ENCODE data around the gene APBA1.

Gene APBA1

GRCh38 chr9:69432623-69433022 is 239.5 kb downstream of the APBA1 start:
- no peak for DNase-seq (ENCODE audit: low spot score)
- in situ Hi-C loops (cut with MboI; ENCODE audit: low sequenced_read_pairs, unreplicated experiment): no loop called here
- TF ChIP-seq, protein P1, sequence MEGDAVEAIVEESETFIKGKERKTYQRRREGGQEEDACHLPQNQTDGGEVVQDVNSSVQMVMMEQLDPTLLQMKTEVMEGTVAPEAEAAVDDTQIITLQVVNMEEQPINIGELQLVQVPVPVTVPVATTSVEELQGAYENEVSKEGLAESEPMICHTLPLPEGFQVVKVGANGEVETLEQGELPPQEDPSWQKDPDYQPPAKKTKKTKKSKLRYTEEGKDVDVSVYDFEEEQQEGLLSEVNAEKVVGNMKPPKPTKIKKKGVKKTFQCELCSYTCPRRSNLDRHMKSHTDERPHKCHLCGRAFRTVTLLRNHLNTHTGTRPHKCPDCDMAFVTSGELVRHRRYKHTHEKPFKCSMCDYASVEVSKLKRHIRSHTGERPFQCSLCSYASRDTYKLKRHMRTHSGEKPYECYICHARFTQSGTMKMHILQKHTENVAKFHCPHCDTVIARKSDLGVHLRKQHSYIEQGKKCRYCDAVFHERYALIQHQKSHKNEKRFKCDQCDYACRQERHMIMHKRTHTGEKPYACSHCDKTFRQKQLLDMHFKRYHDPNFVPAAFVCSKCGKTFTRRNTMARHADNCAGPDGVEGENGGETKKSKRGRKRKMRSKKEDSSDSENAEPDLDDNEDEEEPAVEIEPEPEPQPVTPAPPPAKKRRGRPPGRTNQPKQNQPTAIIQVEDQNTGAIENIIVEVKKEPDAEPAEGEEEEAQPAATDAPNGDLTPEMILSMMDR (IDR thresholded peaks at IDR 0.05; ENCODE audit: borderline replicate concordance, control extremely low read depth, extremely low read depth, insufficient read depth, missing control alignments): no peak

GRCh38 chr9:69431777-69432176 is 240.4 kb downstream of the APBA1 start:
- TF ChIP-seq, protein P1 (IDR thresholded peaks at IDR 0.05; ENCODE audit: borderline replicate concordance, control extremely low read depth, extremely low read depth, insufficient read depth, missing control alignments): no peak
- in situ Hi-C loops (cut with MboI; ENCODE audit: low sequenced_read_pairs, unreplicated experiment): no loop called here
- no peak for DNase-seq (ENCODE audit: low spot score)

GRCh38 chr9:69431203-69431602 is 241.0 kb downstream of the APBA1 start:
- in situ Hi-C loops (cut with MboI; ENCODE audit: low sequenced_read_pairs, unreplicated experiment): no loop called here
- no peak for DNase-seq (ENCODE audit: low spot score)
- TF ChIP-seq, protein P1 (IDR thresholded peaks at IDR 0.05; ENCODE audit: borderline replicate concordance, control extremely low read depth, extremely low read depth, insufficient read depth, missing control alignments): no peak

- DNase-seq (ENCODE audit: low spot score): no peak
- TF ChIP-seq, protein P1 (IDR thresholded peaks at IDR 0.05; ENCODE audit: borderline replicate concordance, control extremely low read depth, extremely low read depth, insufficient read depth, missing control alignments): no peak
- in situ Hi-C loops (cut with MboI; ENCODE audit: low sequenced_read_pairs, unreplicated experiment): no loop called here
Observed at GRCh38 chr9:69430206-69430605, 242.0 kb downstream of the APBA1 start.

- in situ Hi-C loops (cut with MboI; ENCODE audit: low sequenced_read_pairs, unreplicated experiment): loop anchor here (10.0 kb wide), 1 partner anchor 116 kb away; no protein-coding TSS in a partner anchor
- TF ChIP-seq, protein P1 (IDR thresholded peaks at IDR 0.05; ENCODE audit: borderline replicate concordance, control extremely low read depth, extremely low read depth, insufficient read depth, missing control alignments): no peak
- no peak for DNase-seq (ENCODE audit: low spot score)
Observed at GRCh38 chr9:69429281-69429680, 242.9 kb downstream of the APBA1 start.

- TF ChIP-seq, protein P1 (IDR thresholded peaks at IDR 0.05; ENCODE audit: borderline replicate concordance, control extremely low read depth, extremely low read depth, insufficient read depth, missing control alignments): no peak
- no peak for DNase-seq (ENCODE audit: low spot score)
- in situ Hi-C loops (cut with MboI; ENCODE audit: low sequenced_read_pairs, unreplicated experiment): loop anchor here (10.0 kb wide), 1 partner anchor 117 kb away; no protein-coding TSS in a partner anchor
Observed at GRCh38 chr9:69428017-69428785, 244.0 kb downstream of the APBA1 start.

Measured in GM13976 (cell line).